ENCODE data around the gene PPT1.
"Not testable (repeated sequence)": the region's sequence is repeated elsewhere in the genome, so short reads cannot be mapped to it uniquely, and the experiment has no call there.

The PPT1 gene

GRCh38 chr1:40053138-40053887 lies 43.7 kb downstream of the PPT1 start:
- DNase-seq: no peak

GRCh38 chr1:40050863-40051262 lies 46.2 kb downstream of the PPT1 start:
- no peak for DNase-seq

- no peak for DNase-seq
Measured at GRCh38 chr1:40049725-40050124, 47.3 kb downstream of the PPT1 start.

- DNase-seq: no peak
Measured at GRCh38 chr1:40047769-40048168, 49.3 kb downstream of the PPT1 start.

GRCh38 chr1:40047276-40047675 lies 49.8 kb downstream of the PPT1 start:
- DNase-seq: no peak

GRCh38 chr1:40045766-40046165 lies 51.3 kb downstream of the PPT1 start:
- DNase-seq: no peak

- DNase-seq: no peak
Measured at GRCh38 chr1:40045182-40045581, 51.9 kb downstream of the PPT1 start.

GRCh38 chr1:40044110-40044509 lies 52.9 kb downstream of the PPT1 start:
- no peak for DNase-seq

GRCh38 chr1:40042341-40042740 lies 54.7 kb downstream of the PPT1 start:
- no peak for DNase-seq

GRCh38 chr1:40041466-40041838 lies 55.6 kb downstream of the PPT1 start:
- no peak for DNase-seq

- peak; percentile 97 to 99 (median 99) for DNase-seq
Measured at GRCh38 chr1:40040511-40041465, 56.3 kb downstream of the PPT1 start, which contains the start of gene CAP1. Gene CAP1, plus strand, starts transcription at chr1:40040729. Its CDS starts 18,618 bp downstream, at chr1:40059347.

- DNase-seq: peak in 5 of 6 experiments; percentile 38 to 84 (median 67)
Measured at GRCh38 chr1:40039757-40040510, 57.1 kb downstream of the PPT1 start.

- DNase-seq: peak in 3 of 6 experiments; percentile 65 to 84 (median 81)
Measured at GRCh38 chr1:40039245-40039756, 57.8 kb downstream of the PPT1 start.

- no peak for DNase-seq
Measured at GRCh38 chr1:40038697-40039096, 58.4 kb downstream of the PPT1 start.

- not testable (repeated sequence) for DNase-seq
Measured at GRCh38 chr1:40037254-40037653, 59.8 kb downstream of the PPT1 start.

- DNase-seq: no peak
Measured at GRCh38 chr1:40036574-40036973, 60.5 kb downstream of the PPT1 start.

GRCh38 chr1:40034869-40035268 lies 62.2 kb downstream of the PPT1 start:
- DNase-seq: peak in 3 of 6 experiments; percentile 13 to 38 (median 35)

GRCh38 chr1:40032240-40032891 lies 64.7 kb downstream of the PPT1 start:
- DNase-seq: peak in 5 of 6 experiments; percentile 9 to 51 (median 18)

GRCh38 chr1:40030528-40031135 lies 66.4 kb downstream of the PPT1 start:
- DNase-seq: no peak

- no peak for DNase-seq
Measured at GRCh38 chr1:40029608-40030007, 67.4 kb downstream of the PPT1 start.

- no peak for DNase-seq
Measured at GRCh38 chr1:40027647-40028046, 69.4 kb downstream of the PPT1 start.

GRCh38 chr1:40024671-40025070 lies 72.4 kb downstream of the PPT1 start:
- no peak for DNase-seq

All from stimulated activated naive CD4-positive, alpha-beta T cell (primary cell).